GM10847 (cell line): ENCODE measurements around the gene MRPL40.

Source experiments
- POLR2A ChIP-seq: IDR thresholded peaks from 2 replicates; pipeline ENCODE4 v1.6.1; 2011; ENCODE audit not compliant: insufficient read length; ENCODE audit errors: extremely low read depth

MRPL40 gene

DNA sequence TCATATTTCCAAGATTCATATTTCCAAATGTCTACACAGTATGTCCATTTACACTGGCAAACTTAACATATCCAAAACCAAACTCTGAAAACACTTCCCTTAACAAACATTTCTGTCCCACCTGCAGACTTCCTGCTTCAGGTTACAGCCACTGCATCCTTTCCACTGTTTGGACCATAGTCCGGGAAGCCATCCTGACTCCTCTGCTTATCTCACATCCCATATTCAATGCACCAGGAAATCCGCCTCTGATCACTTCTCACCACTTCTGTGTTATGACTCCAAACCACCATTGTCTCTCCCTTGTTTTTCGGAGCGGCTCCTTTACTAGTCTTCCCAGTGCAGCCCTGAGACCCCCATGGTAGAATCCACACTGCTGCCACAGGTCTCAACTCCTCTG, 30.9 kb upstream of the MRPL40 start:
- no peak for TF ChIP-seq POLR2A

GRCh38 chr22:19402642-19403191, 29.6 kb upstream of the MRPL40 start:
- no peak for TF ChIP-seq POLR2A

DNA sequence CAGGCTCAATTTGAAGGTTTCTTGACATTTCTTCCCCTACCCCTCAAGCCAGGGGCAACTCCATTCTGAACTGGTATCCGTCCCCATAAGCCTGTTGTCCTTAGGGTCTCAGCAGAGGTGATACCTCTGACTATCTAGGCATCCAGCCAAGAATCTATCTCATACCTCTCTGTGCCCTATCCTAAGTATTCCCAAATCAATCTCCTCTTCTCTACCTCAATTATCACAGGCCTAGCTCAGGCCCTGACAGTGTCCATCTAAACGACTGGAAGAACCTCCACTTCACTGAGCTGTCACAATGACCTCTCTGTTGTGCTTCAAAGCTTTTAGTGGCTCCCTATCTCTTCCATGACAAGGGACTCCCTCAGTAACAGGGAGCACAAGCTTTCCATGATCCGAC, 27.7 kb upstream of the MRPL40 start:
- no peak for TF ChIP-seq POLR2A

DNA sequence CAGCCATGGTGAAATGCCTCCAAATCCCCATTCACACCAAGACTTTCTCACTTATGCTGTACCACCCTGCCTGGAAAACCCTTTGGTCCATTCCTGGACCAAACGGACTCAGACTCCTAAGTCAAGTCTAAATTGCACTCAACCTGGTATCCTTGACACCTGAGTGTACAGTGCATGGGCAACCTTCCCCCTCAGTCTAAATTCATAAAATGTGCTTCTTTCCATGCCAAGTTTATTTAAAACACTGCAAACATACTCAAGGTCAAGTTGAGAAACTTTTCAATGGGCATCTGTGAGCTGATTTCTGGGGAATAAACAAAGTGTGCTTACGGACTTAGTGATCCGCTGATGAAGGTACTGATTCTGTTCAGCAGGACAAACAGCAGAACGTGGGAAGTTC, 27.2 kb upstream of the MRPL40 start:
- no peak for TF ChIP-seq POLR2A

DNA sequence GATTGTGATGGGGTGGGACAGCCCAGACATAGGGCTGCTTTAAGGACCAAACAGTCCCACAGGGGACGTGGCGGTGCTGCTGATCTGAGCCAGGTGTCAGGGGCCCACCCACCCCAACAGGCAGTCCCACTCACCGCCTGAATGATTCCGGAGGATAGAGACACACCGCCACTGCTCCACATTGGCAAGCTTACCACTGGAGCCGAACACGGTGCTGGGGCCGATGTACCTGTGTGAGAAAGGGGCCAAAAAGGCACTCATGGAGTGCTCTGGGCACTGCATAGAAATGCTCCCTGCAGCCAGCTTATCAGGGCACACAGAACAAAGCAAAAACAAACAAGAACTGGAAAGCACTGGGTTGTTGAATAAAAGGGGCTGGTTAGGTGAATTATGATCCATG, 26.7 kb upstream of the MRPL40 start:
- TF ChIP-seq POLR2A, result no peak

- no peak for TF ChIP-seq POLR2A
Measured at GRCh38 chr22:19406281-19406811, 26.0 kb upstream of the MRPL40 start.

DNA sequence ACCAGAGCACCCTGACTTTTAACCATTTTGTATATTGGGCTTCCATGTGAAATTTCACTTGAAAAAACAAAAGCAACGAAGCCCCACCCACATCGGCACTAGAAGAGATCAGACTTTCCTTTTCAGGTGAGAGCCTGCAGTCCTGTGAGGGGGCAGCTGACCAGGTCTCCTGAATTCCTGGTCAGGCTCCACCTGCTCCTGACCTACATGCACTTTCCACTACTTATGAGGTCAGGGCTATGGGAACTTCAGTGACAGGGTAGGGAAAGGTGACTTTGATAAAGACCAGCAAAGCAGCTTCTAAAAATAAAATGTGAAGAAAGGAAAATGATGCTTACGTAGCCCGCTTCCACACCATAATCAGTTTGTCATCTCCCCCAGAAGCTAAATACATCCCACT, 25.5 kb upstream of the MRPL40 start:
- no peak for TF ChIP-seq POLR2A

DNA sequence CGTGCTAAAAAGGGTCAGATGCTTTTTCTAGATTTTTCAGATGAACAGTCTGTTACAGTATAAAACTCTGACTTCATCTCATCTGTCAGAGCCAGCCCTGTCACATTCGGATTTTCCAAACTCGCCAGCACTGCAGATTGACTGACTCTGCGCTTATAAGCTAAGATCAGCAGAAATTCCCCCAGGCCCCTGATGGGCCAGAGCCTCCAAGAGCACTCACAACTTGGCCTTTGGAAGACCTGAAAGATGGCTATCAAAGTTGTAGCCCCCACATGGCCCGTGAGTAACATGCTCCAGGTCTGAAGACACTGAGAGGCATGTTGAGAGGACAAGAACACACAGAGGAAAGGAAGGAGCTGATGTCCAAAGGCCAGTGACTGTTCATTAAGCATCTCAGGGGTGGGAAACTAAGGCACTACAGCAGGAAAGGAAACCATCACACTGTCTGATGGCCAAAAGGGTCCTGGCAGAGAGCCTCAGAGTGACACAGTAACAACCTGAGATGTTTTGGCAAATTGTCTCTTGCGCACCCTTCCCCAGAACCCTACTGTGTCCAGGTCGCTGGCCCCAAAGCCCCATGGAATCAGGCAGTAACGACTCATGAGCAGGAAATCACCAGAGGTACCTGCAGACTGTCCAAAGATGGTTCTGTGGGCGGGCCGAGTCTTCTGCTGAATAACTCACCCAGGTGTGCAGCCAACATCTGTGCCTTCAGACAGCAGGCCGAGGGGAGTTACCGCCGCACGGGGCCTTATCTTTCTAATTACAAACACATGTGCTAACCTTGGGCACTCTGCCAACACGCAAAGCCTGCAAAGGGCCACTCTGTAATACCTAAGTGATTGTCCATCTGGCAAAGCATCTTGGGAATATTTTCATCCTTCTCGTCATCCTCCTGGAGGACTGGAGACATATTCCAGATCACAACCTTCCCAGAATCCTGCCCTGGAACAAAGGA, 24.4 kb upstream of the MRPL40 start:
- TF ChIP-seq POLR2A, result no peak

DNA sequence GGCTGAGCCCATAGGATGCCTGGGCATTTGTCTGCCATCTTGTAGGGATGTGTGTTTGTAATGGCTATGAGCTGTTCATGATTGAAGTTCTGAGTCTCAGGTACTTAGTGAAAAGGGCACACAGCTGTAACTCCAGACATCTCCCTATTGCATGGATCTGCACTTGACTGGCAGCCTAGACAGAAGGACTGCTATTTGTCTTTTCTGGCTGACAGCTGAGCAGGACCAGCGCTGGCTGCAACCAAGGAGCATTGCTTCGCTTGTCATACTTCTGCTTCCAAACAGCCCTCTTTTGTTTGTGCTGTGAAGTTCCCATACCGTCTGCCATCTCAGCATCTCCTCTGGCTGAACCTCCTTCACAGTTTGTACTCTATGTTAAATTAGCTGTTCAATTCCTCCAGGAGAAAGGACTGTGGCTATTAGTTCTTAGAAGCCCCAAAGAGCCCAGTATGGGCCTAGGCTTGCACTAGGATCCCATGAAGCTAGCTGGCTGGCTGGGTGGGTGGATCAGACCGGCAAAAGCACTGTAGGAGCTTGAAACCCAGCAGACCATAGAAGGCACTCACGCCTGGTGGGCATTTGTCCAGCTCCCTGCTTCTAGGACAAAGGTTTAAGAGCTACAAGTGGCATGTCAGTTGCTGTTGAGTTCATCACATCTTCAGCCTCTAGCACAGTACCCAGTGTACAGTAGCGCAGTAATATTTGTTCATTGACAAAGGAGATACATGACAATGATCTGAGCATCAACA, 21.2 kb upstream of the MRPL40 start:
- no peak for TF ChIP-seq POLR2A

- TF ChIP-seq POLR2A, result no peak
Measured at GRCh38 chr22:19411690-19412045, 20.7 kb upstream of the MRPL40 start.

DNA sequence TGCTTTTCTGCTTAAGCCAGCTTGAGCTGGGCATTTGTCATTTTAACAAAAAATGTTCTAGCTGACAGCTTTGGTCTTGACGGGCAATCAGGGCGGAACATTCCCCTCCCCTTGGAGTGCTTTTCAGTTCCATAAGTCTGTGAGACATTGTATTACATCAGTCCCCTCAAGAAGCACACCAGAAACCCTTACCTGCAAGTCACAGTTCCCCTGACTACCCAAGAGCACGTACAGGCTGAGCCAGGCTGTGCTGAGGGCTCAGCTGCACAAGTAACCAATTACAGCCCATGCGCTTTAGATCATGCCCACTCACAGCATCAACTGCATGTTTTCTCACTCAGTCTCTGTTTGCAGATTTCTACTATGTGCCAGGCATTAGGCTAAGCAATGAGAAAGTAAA, 19.9 kb upstream of the MRPL40 start:
- no peak for TF ChIP-seq POLR2A

- TF ChIP-seq POLR2A, result no peak
Measured at GRCh38 chr22:19412923-19413322, 19.4 kb upstream of the MRPL40 start.

DNA sequence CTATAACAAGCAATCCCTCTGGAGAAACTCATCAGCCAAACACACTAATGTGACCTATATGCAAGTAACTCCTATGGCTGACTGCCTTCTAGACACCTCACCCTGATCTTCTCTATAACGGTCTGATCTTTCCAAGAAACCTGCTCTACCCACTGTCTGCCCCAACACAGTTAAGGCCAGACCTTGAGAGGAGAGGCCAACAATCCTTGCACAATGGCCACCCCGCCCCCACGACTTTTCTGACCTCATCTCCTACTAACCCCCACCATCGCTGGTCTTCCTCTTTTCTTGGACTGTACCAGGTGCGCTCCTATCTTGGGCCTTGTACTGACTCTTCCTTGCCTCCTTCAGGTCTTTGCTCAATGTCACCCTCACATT, 13.3 kb upstream of the MRPL40 start:
- no peak for TF ChIP-seq POLR2A

DNA sequence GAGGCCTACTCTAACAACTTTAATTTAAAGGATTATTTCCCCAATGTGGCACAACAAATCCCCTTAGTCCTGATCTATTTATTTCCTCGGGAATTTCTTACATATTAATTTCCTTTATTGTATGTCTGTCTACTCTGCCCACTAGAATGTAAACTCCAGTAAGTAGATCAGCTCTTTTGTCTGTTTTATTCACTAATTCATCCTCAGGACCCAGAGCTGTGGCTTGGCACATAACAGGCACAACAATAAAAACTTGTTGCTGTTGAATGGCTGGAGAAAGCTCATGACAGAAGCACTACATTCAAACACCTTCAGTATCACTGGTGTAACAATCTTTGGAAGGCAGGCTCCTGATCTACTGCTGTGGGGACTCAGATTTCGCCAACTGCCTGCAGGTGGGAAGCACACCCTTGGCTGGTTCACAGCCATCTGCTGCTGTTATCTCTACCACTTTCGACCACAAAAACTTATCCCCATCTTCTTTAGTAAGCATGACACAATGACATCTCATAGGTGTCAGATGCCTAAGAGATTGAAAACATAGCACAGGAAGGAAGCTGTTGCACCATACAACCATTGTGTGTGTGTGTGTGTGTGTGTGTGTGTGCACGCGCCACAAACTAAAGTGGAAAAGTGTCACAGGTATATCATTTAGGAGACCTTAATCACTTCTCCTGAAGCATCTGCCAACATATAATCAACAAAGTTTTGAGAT, 12.7 kb upstream of the MRPL40 start:
- TF ChIP-seq POLR2A, result no peak

DNA sequence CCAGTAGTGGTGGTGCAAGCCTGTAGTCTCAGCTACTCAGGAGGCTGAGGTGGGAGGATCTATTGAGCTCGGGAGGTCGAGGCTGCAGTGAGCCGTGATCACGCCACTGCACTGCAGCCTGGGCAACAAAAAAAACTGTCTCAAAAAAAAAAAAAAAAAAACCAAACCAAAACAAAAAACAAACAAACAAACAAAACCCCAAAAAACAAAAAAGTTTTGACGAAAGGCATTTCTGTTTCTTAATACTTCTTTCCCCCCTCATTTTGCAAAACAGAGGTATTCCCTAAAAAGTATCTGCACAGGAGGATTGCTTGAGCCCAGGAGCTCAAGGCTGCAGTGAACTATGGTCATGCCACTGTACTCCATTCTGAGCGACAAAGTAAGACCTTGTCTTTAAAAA, 12.0 kb upstream of the MRPL40 start:
- no peak for TF ChIP-seq POLR2A
